Measurements from ENCODE around the gene GPBP1L1. TPM values are rescaled to one million over a fixed set of nuclear protein-coding genes. Genes with fewer than 3 reads are reported as not detected.

The GPBP1L1 gene
- total RNA-seq, 1 experiment from 2014 or later = 110 TPM

DNA sequence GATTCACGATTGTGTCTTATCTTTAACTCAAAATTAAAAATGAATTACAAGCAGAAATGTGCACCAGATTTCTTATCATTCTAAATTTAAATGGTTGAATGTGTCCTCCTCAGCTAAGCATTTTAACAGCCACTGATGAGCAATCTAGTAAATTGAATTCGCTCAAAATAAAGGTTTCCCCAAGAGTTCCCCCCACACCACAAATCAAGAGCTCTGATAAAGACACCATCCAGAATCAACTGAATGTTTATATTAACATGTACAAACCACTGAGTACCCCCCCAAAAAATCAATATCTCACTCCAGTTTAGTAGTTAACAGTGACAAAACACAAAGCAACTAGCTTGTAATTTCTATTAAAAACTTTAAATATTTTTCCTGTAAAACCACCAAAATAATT is 1.9 kb downstream of the GPBP1L1 start:
- CTCF ChIA-PET = no interaction called here
- no TSS peak for BruUV-seq (replicated peaks)
- no peak overlapping the region for H2AFZ ChIP-seq (ENCODE audit: low read depth, low read length, poor library complexity, severe bottlenecking)
- H3K9me3 ChIP-seq (ENCODE audit: control insufficient read depth in 1 of 2, insufficient read depth in 1 of 2, low read depth in 1 of 2, low read length in 2 of 2) = no peaks in the 10 kb centered on the region
- RAD21 ChIA-PET (ENCODE audit: low non-redundant PET in 1 of 2, low total read pairs in 2 of 2, uncharacterized antibody in 2 of 2, unreplicated experiment in 2 of 2) = no interaction called here
- H3K36me3 ChIP-seq (ENCODE audit: control insufficient read depth in 1 of 2, insufficient read depth in 2 of 2, low read length in 2 of 2) = no peaks in the 10 kb centered on the region; a peak in 1 of 4 replicates
- H3K4me3 ChIP-seq (replicated peaks in 1 of 2; ENCODE audit: low read depth in 1 of 2, low read length in 2 of 2) = peak overlapping the region in 1 of 2 experiments; percentile 77; a peak in 1 of 4 replicates
- peaks cover 84% of the 10 kb centered on the region for H3K79me2 ChIP-seq (ENCODE audit: insufficient read depth, low read length)
- H3K27me3 ChIP-seq (ENCODE audit: insufficient read depth, low read length) = no peaks in the 10 kb centered on the region
- H3K27ac ChIP-seq (ENCODE audit: low read depth, low read length) = no peak overlapping the region
- intact Hi-C loops (cut with micrococcal nuclease) = loop anchor here (10.0 kb wide), 1 partner anchor 160 kb away; the partner anchor contains the start of gene PRDX1
- H4K20me1 ChIP-seq (ENCODE audit: insufficient read depth) = peaks cover 10% of the 10 kb centered on the region; the same call in 1 of the 2 replicates
- DNase-seq (ENCODE audit: low read depth, low spot score) (no peak), ATAC-seq (no peak)
- peaks cover 3 to 15% of the 10 kb centered on the region in 2 experiments; a peak in 3 of 4 replicates for H3K4me1 ChIP-seq (ENCODE audit: control insufficient read depth in 1 of 2, insufficient read depth in 2 of 2, low read length in 2 of 2)
- TF ChIP-seq POLR2AphosphoS5 (IDR thresholded peaks at IDR 0.05; ENCODE audit: low read depth, low read length) = no peak
- no peak for TF ChIP-seq SRF (IDR thresholded peaks at IDR 0.05; ENCODE audit: low read depth)
- no peak for TF ChIP-seq JUND (IDR thresholded peaks at IDR 0.05)
- TF ChIP-seq, protein P1, sequence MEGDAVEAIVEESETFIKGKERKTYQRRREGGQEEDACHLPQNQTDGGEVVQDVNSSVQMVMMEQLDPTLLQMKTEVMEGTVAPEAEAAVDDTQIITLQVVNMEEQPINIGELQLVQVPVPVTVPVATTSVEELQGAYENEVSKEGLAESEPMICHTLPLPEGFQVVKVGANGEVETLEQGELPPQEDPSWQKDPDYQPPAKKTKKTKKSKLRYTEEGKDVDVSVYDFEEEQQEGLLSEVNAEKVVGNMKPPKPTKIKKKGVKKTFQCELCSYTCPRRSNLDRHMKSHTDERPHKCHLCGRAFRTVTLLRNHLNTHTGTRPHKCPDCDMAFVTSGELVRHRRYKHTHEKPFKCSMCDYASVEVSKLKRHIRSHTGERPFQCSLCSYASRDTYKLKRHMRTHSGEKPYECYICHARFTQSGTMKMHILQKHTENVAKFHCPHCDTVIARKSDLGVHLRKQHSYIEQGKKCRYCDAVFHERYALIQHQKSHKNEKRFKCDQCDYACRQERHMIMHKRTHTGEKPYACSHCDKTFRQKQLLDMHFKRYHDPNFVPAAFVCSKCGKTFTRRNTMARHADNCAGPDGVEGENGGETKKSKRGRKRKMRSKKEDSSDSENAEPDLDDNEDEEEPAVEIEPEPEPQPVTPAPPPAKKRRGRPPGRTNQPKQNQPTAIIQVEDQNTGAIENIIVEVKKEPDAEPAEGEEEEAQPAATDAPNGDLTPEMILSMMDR (IDR thresholded peaks at IDR 0.05 in 2 of 3, conservative IDR thresholded peaks at IDR 0.05 in 1 of 3; ENCODE audit: borderline replicate concordance in 1 of 3, insufficient read depth in 1 of 3, low read depth in 2 of 3, low read length in 2 of 3) = no peak
- no peak for TF ChIP-seq RAD21 (IDR thresholded peaks at IDR 0.05; ENCODE audit: low read depth)
- TF ChIP-seq EZH2 (IDR thresholded peaks at IDR 0.05) = no peak
- no peak for TF ChIP-seq ELF1 (IDR thresholded peaks at IDR 0.05; ENCODE audit: borderline replicate concordance, low read depth)
- TF ChIP-seq CBX3 (IDR thresholded peaks at IDR 0.05; ENCODE audit: low read depth) = no peak
- no peak for TF ChIP-seq SIN3A (IDR thresholded peaks at IDR 0.05; ENCODE audit: low read depth)
- no peak for TF ChIP-seq CEBPB (IDR thresholded peaks at IDR 0.05; ENCODE audit: low read depth)
- TF ChIP-seq FOSL1 (IDR thresholded peaks at IDR 0.05; ENCODE audit: low read depth) = no peak
- TF ChIP-seq, protein P2, sequence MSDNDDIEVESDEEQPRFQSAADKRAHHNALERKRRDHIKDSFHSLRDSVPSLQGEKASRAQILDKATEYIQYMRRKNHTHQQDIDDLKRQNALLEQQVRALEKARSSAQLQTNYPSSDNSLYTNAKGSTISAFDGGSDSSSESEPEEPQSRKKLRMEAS (IDR thresholded peaks at IDR 0.05) = no peak
- no peak for TF ChIP-seq POLR2A (IDR thresholded peaks at IDR 0.05; ENCODE audit: borderline replicate concordance, extremely low read depth, insufficient read depth, insufficient read length)
- TF ChIP-seq, protein P3, sequence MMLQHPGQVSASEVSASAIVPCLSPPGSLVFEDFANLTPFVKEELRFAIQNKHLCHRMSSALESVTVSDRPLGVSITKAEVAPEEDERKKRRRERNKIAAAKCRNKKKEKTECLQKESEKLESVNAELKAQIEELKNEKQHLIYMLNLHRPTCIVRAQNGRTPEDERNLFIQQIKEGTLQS (IDR thresholded peaks at IDR 0.05) = no peak
- no peak for TF ChIP-seq EGR1 (IDR thresholded peaks at IDR 0.05; ENCODE audit: low read depth)
- TF ChIP-seq, protein P4, sequence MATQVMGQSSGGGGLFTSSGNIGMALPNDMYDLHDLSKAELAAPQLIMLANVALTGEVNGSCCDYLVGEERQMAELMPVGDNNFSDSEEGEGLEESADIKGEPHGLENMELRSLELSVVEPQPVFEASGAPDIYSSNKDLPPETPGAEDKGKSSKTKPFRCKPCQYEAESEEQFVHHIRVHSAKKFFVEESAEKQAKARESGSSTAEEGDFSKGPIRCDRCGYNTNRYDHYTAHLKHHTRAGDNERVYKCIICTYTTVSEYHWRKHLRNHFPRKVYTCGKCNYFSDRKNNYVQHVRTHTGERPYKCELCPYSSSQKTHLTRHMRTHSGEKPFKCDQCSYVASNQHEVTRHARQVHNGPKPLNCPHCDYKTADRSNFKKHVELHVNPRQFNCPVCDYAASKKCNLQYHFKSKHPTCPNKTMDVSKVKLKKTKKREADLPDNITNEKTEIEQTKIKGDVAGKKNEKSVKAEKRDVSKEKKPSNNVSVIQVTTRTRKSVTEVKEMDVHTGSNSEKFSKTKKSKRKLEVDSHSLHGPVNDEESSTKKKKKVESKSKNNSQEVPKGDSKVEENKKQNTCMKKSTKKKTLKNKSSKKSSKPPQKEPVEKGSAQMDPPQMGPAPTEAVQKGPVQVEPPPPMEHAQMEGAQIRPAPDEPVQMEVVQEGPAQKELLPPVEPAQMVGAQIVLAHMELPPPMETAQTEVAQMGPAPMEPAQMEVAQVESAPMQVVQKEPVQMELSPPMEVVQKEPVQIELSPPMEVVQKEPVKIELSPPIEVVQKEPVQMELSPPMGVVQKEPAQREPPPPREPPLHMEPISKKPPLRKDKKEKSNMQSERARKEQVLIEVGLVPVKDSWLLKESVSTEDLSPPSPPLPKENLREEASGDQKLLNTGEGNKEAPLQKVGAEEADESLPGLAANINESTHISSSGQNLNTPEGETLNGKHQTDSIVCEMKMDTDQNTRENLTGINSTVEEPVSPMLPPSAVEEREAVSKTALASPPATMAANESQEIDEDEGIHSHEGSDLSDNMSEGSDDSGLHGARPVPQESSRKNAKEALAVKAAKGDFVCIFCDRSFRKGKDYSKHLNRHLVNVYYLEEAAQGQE (IDR thresholded peaks at IDR 0.05; ENCODE audit: low read depth) = no peak
- TF ChIP-seq, protein P5, sequence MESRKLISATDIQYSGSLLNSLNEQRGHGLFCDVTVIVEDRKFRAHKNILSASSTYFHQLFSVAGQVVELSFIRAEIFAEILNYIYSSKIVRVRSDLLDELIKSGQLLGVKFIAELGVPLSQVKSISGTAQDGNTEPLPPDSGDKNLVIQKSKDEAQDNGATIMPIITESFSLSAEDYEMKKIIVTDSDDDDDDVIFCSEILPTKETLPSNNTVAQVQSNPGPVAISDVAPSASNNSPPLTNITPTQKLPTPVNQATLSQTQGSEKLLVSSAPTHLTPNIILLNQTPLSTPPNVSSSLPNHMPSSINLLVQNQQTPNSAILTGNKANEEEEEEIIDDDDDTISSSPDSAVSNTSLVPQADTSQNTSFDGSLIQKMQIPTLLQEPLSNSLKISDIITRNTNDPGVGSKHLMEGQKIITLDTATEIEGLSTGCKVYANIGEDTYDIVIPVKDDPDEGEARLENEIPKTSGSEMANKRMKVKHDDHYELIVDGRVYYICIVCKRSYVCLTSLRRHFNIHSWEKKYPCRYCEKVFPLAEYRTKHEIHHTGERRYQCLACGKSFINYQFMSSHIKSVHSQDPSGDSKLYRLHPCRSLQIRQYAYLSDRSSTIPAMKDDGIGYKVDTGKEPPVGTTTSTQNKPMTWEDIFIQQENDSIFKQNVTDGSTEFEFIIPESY (IDR thresholded peaks at IDR 0.05; ENCODE audit: extremely low read depth, insufficient replicate concordance, low read length) = no peak
- no peak for TF ChIP-seq SP1 (IDR thresholded peaks at IDR 0.05; ENCODE audit: low read depth)
- no peak for TF ChIP-seq ZNF274 (IDR thresholded peaks at IDR 0.05; ENCODE audit: low read depth, low read length)
- no peak for TF ChIP-seq ZFX (IDR thresholded peaks at IDR 0.05)
- H3K9ac ChIP-seq (ENCODE audit: low read length) = no peak overlapping the region
- no peaks in the 10 kb centered on the region for H3K9me2 ChIP-seq (ENCODE audit: insufficient read depth)
- POLR2A ChIA-PET = no interaction called here
- H3K4me2 ChIP-seq (ENCODE audit: low read length) = peak overlapping the region; percentile 89; the same call in 1 of the 2 replicates

Data from HCT116 (cell line).